Measurements from ENCODE around the gene AMACR.

DNA sequence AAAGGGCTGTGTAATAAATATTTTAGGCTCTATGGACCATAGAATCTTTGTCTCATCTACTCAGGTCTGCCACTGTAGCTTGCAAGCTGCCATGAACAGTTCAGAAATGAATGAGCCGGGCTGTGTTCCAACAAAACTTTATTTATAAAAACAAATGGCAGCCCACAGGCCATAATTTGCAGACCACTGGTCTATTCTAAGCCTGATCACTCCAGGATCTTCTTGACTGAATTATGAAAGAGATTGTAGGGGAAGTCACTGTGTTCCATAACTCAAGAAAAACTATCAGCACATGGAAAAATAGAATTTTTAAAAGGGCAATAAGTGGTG is 46.5 kb upstream of the AMACR start:
- no peak for TF ChIP-seq EZH2phosphoT487 (IDR thresholded peaks at IDR 0.05; ENCODE audit: borderline replicate concordance, low read length)
- TF ChIP-seq, protein P1, sequence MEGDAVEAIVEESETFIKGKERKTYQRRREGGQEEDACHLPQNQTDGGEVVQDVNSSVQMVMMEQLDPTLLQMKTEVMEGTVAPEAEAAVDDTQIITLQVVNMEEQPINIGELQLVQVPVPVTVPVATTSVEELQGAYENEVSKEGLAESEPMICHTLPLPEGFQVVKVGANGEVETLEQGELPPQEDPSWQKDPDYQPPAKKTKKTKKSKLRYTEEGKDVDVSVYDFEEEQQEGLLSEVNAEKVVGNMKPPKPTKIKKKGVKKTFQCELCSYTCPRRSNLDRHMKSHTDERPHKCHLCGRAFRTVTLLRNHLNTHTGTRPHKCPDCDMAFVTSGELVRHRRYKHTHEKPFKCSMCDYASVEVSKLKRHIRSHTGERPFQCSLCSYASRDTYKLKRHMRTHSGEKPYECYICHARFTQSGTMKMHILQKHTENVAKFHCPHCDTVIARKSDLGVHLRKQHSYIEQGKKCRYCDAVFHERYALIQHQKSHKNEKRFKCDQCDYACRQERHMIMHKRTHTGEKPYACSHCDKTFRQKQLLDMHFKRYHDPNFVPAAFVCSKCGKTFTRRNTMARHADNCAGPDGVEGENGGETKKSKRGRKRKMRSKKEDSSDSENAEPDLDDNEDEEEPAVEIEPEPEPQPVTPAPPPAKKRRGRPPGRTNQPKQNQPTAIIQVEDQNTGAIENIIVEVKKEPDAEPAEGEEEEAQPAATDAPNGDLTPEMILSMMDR (conservative IDR thresholded peaks at IDR 0.05; ENCODE audit: low read depth, low read length): no peak

All from PC-3 (cell line).